Measurements from ENCODE around the gene OR2T11. TPM values are rescaled to one million over a fixed set of nuclear protein-coding genes. Genes with fewer than 3 reads are reported as not detected.
"Not testable (repeated sequence)": the region's sequence is repeated elsewhere in the genome, so short reads cannot be mapped to it uniquely, and the experiment has no call there.

OR2T11 gene
- total RNA-seq, 1 donor from 2014 or later: not detected

- not testable (repeated sequence) for H3K36me3 ChIP-seq (ENCODE audit: control insufficient read depth, insufficient read depth, low read length); H3K27me3 ChIP-seq (ENCODE audit: control insufficient read depth, insufficient read depth, low read length); H3K4me3 ChIP-seq (ENCODE audit: low read depth, low read length); DNase-seq (ENCODE audit: low read depth)
Observed at GRCh38 chr1:248639652-248640051, 4.8 kb upstream of the OR2T11 start.

GRCh38 chr1:248636612-248637011 lies 1.7 kb upstream of the OR2T11 start:
- DNase-seq (ENCODE audit: low read depth); H3K27me3 ChIP-seq (ENCODE audit: control insufficient read depth, insufficient read depth, low read length); H3K4me3 ChIP-seq (ENCODE audit: low read depth, low read length); H3K36me3 ChIP-seq (ENCODE audit: control insufficient read depth, insufficient read depth, low read length): not testable (repeated sequence)

GRCh38 chr1:248631354-248632008 lies 3.4 kb downstream of the OR2T11 start:
- TF ChIP-seq CTCF (IDR thresholded peaks at IDR 0.05; ENCODE audit: insufficient read depth, low read length, poor library complexity, severe bottlenecking): no peak
- Histone ChIP-seq H3K27me3 (ENCODE audit: control insufficient read depth, insufficient read depth, low read length) (no peaks in the 10 kb centered on the region), H3K4me3 (ENCODE audit: low read depth, low read length) (no peak overlapping the region), H3K36me3 (ENCODE audit: control insufficient read depth, insufficient read depth, low read length) (no peaks in the 10 kb centered on the region)
- DNase-seq (ENCODE audit: low read depth): no peak

- Histone ChIP-seq H3K27me3 (ENCODE audit: control insufficient read depth, insufficient read depth, low read length) (no peaks in the 10 kb centered on the region), H3K36me3 (ENCODE audit: control insufficient read depth, insufficient read depth, low read length) (no peaks in the 10 kb centered on the region), H3K4me3 (ENCODE audit: low read depth, low read length) (no peak overlapping the region)
- DNase-seq (ENCODE audit: low read depth): no peak
- no peak for TF ChIP-seq CTCF (IDR thresholded peaks at IDR 0.05; ENCODE audit: insufficient read depth, low read length, poor library complexity, severe bottlenecking)
Observed at GRCh38 chr1:248630551-248630950, 4.3 kb downstream of the OR2T11 start.

DNA sequence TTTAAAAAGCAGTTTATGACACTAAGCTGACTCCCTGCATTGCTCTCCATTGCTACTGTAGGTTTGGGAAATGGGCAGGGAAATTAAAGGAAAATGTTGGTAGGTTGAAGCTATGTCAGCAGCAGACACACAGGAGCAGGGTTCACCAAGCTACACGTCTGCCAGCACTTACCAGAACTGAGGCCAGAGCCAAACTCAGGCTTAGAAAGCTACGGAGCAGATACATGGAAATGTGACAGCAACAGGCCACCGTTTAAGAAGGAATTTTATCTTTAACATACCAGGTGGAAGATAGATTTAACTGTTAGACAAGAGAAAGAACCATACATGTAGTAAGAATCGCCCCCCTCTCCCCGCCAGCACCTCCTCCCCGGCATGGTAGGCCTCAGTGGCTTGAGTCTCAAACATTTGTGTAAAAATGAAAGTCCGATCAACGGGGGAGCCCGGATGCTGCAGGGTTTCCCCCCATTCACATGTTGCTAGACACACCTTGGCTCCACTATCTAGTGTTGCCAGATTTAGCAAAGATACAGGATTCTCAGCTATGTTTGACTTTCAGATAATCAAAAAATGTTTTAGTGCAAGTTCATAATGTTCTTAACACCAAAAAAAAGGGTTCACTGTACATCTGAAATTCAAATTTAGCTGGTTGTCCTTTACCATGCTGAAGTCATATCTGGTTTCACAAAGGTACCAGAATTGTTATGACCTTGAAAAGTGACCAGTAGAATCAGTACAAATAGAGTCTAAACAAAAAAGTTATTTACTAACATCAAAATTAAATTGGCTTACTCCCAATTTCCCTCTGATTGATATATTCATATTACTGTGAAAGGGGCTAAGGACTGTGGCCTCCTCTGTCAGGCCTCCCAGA lies 6.7 kb downstream of the OR2T11 start:
- H3K36me3 ChIP-seq (ENCODE audit: control insufficient read depth, insufficient read depth, low read length): no peaks in the 10 kb centered on the region
- H3K4me3 ChIP-seq (ENCODE audit: low read depth, low read length): no peak overlapping the region
- no peaks in the 10 kb centered on the region for H3K27me3 ChIP-seq (ENCODE audit: control insufficient read depth, insufficient read depth, low read length)
- no peak for DNase-seq (ENCODE audit: low read depth)
- no peak for TF ChIP-seq CTCF (IDR thresholded peaks at IDR 0.05; ENCODE audit: insufficient read depth, low read length, poor library complexity, severe bottlenecking)

- DNase-seq (ENCODE audit: low read depth): no peak
- no peaks in the 10 kb centered on the region for H3K36me3 ChIP-seq (ENCODE audit: control insufficient read depth, insufficient read depth, low read length)
- TF ChIP-seq CTCF (IDR thresholded peaks at IDR 0.05; ENCODE audit: insufficient read depth, low read length, poor library complexity, severe bottlenecking): no peak
Observed at GRCh38 chr1:248625971-248626370, 8.9 kb downstream of the OR2T11 start.

More at GRCh38 chr1:248625971-248626370, 8.9 kb downstream of the OR2T11 start:
- Histone ChIP-seq H3K4me3 (ENCODE audit: low read depth, low read length) (no peak overlapping the region), H3K27me3 (ENCODE audit: control insufficient read depth, insufficient read depth, low read length) (no peaks in the 10 kb centered on the region)
